Measurements from ENCODE around the gene CXCR2. TPM values are rescaled to one million over a fixed set of nuclear protein-coding genes. Genes with fewer than 3 reads are reported as not detected.
"Not testable (repeated sequence)": the region's sequence is repeated elsewhere in the genome, so short reads cannot be mapped to it uniquely, and the experiment has no call there.

CXCR2 gene
- total RNA-seq, 2 donors from 2014 or later, result 0.35 to 0.59 TPM

DNA sequence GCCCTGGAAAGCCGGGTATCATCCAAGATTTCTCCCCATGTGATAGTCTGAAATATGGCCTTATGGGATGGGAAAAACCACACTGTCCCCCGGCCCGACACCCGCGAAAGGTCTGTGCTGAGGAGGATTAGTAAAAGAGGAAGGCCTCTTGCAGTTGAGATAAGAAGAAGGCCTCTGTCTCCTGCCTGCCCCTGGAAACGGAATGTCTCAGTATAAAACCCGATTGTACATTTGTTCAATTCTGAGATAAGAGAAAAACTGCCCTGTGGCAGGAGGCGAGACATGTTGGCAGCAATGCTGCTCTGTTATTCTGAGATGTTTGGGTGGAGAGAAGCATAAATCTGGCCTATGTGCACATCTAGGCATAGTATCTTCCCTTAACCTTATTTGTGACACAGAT is 30.0 kb upstream of the CXCR2 start:
- TF ChIP-seq, protein P1, sequence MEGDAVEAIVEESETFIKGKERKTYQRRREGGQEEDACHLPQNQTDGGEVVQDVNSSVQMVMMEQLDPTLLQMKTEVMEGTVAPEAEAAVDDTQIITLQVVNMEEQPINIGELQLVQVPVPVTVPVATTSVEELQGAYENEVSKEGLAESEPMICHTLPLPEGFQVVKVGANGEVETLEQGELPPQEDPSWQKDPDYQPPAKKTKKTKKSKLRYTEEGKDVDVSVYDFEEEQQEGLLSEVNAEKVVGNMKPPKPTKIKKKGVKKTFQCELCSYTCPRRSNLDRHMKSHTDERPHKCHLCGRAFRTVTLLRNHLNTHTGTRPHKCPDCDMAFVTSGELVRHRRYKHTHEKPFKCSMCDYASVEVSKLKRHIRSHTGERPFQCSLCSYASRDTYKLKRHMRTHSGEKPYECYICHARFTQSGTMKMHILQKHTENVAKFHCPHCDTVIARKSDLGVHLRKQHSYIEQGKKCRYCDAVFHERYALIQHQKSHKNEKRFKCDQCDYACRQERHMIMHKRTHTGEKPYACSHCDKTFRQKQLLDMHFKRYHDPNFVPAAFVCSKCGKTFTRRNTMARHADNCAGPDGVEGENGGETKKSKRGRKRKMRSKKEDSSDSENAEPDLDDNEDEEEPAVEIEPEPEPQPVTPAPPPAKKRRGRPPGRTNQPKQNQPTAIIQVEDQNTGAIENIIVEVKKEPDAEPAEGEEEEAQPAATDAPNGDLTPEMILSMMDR (IDR thresholded peaks at IDR 0.05), result no peak
- Histone ChIP-seq H3K4me3 (no peak overlapping the region), H3K4me1 (no peaks in the 10 kb centered on the region), H3K27ac (no peak overlapping the region), H3K9me3 (no peaks in the 10 kb centered on the region), H3K36me3 (no peaks in the 10 kb centered on the region), H3K27me3 (no peaks in the 10 kb centered on the region)
- no peak for DNase-seq (ENCODE audit: low spot score)

DNA sequence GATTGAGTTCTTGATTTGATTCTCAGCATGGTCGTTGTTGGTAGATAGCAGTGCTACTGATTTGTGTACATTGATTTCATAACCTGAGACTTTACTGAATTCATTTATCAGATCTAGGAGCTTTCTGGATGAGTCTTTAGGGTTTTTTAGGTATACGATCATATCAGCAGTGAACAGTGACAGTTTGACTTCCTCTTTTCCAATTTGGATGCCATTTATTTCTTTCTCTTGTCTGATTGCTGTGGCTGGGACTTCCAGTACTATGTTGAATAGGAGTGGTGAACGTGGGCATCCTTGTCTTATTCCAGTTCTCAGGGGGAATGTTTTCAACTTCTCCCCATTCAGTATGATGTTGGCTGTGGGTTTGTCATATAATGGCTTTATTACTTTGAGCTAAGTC is 27.9 kb upstream of the CXCR2 start:
- TF ChIP-seq, protein P1 (IDR thresholded peaks at IDR 0.05), result no peak
- Histone ChIP-seq H3K36me3 (no peaks in the 10 kb centered on the region), H3K27ac (no peak overlapping the region), H3K4me3 (no peak overlapping the region), H3K9me3 (no peaks in the 10 kb centered on the region), H3K4me1 (no peaks in the 10 kb centered on the region), H3K27me3 (no peaks in the 10 kb centered on the region)
- DNase-seq (ENCODE audit: low spot score), result no peak

DNA sequence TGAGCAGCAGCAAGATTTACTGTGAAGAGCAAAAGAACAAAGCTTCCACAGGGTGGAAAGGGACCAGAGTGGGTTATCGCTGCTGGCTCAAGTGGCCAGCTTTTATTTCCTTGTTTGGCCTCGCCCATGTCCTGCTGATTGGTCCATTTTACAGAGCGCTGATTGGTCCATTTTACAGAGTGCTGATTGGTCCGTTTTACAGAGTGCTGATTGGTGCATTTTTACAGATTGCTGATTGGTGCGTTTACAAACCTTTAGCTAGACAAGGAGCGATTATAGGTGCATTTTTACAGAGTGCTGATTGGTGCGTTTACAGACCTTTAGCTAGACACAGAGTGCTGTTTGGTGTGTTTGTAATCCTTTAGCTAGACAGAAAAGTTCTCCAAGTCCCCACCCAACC is 17.0 kb upstream of the CXCR2 start:
- not testable (repeated sequence) for H3K27me3 ChIP-seq; DNase-seq (ENCODE audit: low spot score); H3K36me3 ChIP-seq; H3K4me3 ChIP-seq; H3K4me1 ChIP-seq; H3K27ac ChIP-seq; H3K9me3 ChIP-seq

DNA sequence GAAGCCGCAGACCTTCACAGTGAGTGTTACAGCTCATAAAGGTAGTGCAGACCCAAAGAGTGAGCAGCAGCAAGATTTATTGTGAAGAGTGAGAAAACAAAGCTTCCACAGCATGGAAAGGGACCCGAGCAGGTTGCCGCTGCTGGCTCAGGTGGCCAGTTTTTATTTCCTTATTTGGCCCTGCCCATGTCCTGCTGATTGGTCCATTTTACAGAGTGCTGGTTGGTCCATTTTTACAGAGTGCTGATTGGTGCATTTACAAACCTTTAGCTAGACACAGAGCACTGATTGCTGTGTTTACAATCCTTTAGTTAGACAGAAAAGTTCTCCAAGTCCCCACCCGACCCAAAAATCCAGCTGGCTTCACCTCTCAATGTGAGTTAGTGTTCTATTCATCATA is 4.0 kb upstream of the CXCR2 start:
- H3K27me3 ChIP-seq; DNase-seq (ENCODE audit: low spot score); H3K4me3 ChIP-seq; H3K36me3 ChIP-seq; H3K4me1 ChIP-seq; H3K27ac ChIP-seq: not testable (repeated sequence)
- H3K9me3 ChIP-seq, result peaks cover 0 to 33% of the 10 kb centered on the region in 2 donors

DNA sequence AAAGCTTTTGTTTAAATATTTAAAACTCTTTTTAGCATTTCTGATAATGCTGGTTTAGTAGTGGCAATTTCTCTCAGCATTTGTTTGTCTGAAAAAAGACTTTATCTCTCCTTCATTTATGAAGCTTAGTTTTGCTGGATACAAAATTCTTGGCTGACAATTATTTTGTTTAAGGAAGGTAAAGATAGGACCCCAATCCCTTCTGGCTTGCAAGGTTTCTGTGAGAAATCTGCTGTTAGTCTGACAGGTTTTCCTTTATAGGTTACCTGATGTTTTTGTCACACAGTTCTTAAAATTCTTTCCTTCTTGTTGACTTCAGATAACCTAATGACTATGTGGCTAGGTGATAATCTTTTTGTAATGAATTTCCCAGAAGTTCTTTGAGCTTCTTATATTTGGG is 3.5 kb upstream of the CXCR2 start:
- H3K4me3 ChIP-seq; H3K36me3 ChIP-seq; DNase-seq (ENCODE audit: low spot score); H3K27me3 ChIP-seq; H3K4me1 ChIP-seq; H3K27ac ChIP-seq: not testable (repeated sequence)
- peaks cover 0 to 30% of the 10 kb centered on the region in 2 donors for H3K9me3 ChIP-seq

DNA sequence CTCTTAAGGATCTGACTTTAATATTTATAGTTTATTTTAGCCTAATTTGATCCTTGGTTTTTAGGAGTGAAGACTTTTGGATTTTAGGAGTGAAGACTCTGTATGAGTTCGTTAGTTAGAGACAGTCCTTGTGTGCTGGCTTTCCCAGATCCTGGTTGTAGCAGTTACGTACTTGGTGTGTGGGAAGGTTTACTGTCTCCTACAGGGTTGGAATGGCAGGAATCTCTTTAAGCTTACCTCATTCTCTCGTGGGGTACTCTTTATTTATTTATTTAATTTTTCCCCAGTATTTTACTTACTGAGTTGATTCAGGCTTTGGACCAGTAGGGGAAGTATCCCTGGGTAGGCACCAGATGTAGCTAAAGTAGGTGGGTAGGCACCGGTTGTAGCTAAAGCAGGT is 1.8 kb upstream of the CXCR2 start:
- H3K27me3 ChIP-seq, result no peaks in the 10 kb centered on the region
- TF ChIP-seq, protein P1 (IDR thresholded peaks at IDR 0.05), result no peak
- no peaks in the 10 kb centered on the region for H3K36me3 ChIP-seq
- DNase-seq (ENCODE audit: low spot score), result no peak
- H3K4me1 ChIP-seq, result no peaks in the 10 kb centered on the region
- H3K4me3 ChIP-seq, result no peak overlapping the region
- peaks cover 0 to 30% of the 10 kb centered on the region in 2 donors for H3K9me3 ChIP-seq
- no peak overlapping the region for H3K27ac ChIP-seq

DNA sequence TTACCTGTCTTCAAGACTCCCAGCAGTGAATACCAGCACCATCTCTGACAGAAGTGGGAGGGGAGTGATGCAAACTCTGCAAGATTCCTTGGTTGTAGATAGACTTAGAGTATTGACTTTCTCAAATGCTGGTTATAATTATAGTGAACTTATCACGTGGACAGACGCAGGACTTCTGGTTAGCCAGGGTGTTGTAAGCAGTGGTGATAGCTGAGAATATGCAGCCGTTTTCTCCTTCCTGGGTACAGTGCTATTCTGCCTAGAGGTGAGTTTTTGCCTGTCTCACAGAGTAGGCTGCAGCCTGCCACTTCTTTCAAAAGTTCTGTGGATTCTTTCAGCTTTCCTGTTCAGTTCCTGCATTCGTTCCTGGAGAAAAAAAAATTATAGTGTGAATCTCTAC is 733 bp upstream of the CXCR2 start:
- no peak overlapping the region for H3K4me3 ChIP-seq

More for the DNA sequence above, 733 bp upstream of the CXCR2 start:
- Histone ChIP-seq H3K4me1 (no peaks in the 10 kb centered on the region), H3K9me3 (peaks cover 0 to 28% of the 10 kb centered on the region in 2 donors), H3K27me3 (no peaks in the 10 kb centered on the region), H3K27ac (no peak overlapping the region), H3K36me3 (no peaks in the 10 kb centered on the region)
- TF ChIP-seq, protein P1 (IDR thresholded peaks at IDR 0.05), result no peak
- no peak for DNase-seq (ENCODE audit: low spot score)

Measured in right atrium auricular region (tissue), 2 donors.